ENCODE data around the gene IGFBP6.

Gene IGFBP6

DNA sequence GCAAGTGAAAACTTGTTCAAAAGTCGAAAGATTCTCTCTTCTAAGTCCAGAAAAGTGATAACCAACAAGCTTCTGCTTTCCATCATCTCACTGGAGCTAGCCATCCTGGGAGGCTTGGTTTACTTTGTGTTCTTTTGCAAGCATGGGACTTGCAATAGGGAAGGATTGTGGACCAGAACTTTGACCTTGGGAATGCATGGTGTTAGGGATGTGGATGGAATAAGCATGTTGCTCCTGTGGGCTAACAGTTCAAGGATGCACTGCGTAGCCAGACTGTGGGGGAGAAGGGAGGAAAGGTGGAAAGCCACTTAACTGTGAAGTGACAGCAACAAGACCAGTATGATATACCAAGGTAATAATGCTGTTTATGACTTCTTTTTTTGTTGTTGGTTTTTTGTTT, 34.4 kb downstream of the IGFBP6 start:
- Histone ChIP-seq H3K4me3 (no peak overlapping the region), H3K36me3 (ENCODE audit: insufficient read depth, low read length) (no peaks in the 10 kb centered on the region), H3K9me3 (ENCODE audit: low read depth, low read length) (no peaks in the 10 kb centered on the region), H3K9ac (ENCODE audit: insufficient read length) (no peak overlapping the region), H3K27ac (no peak overlapping the region)
- DNase-seq (ENCODE audit: low read depth, low spot score) = no peak
- TF ChIP-seq EZH2 (IDR thresholded peaks at IDR 0.05) (no peak), POLR2AphosphoS5 (IDR thresholded peaks at IDR 0.05; ENCODE audit: borderline replicate concordance, low read depth, low read length) (no peak), FOXP2 (optimal IDR thresholded peaks at IDR 0.05; ENCODE audit: control extremely low read depth, extremely low read length, insufficient read depth) (no peak)

DNA sequence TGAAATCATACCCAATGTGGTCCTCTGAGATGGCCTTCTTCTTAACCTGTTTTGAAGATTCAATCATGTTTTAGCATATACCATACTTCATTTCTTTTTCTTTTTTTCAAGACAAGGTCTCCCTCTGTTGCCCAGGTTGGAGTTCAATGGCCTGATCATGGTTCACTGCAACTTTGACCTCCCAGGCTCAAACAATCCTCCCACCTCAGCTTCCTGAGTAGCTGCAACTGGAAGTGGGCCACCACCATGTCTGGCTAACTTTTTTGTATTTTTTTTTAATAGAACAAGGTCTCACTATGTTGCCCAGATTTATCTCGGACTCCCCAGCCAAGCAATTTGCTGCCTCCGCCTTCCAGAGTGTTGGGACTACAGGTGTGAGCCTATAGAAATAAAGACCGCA, 36.3 kb downstream of the IGFBP6 start:
- H3K36me3 ChIP-seq (ENCODE audit: insufficient read depth, low read length) = no peaks in the 10 kb centered on the region
- TF ChIP-seq POLR2AphosphoS5 (IDR thresholded peaks at IDR 0.05; ENCODE audit: borderline replicate concordance, low read depth, low read length) (no peak), EZH2 (IDR thresholded peaks at IDR 0.05) (no peak), FOXP2 (optimal IDR thresholded peaks at IDR 0.05; ENCODE audit: control extremely low read depth, extremely low read length, insufficient read depth) (no peak)
- no peak for DNase-seq (ENCODE audit: low read depth, low spot score)
- H3K4me3 ChIP-seq = no peak overlapping the region
- H3K27ac ChIP-seq = no peak overlapping the region
- H3K9ac ChIP-seq (ENCODE audit: insufficient read length) = no peak overlapping the region
- no peaks in the 10 kb centered on the region for H3K9me3 ChIP-seq (ENCODE audit: low read depth, low read length)

DNA sequence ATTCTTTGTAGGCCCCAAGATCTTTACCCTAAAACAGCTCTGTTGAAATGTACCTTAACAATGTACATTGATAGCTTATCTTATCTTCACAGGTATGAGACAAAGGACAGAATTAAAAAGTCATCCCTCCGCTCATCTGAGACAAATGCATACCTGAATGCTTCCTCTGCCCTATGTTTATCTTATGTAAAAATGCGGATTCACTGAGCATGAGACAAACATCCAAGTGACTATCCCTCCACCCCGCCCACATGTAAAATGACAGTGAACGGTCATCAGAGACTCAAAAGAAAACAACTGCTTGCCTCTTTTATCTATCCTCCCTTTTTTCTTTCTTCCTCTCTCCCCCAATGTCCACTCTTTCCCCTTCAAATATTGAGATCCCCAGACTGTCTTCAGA, 45.9 kb downstream of the IGFBP6 start:
- Histone ChIP-seq H3K9me3 (ENCODE audit: low read depth, low read length) (no peaks in the 10 kb centered on the region), H3K9ac (ENCODE audit: insufficient read length) (no peak overlapping the region), H3K36me3 (ENCODE audit: insufficient read depth, low read length) (no peaks in the 10 kb centered on the region), H3K4me3 (no peak overlapping the region), H3K27ac (no peak overlapping the region)
- no peak for DNase-seq (ENCODE audit: low read depth, low spot score)
- TF ChIP-seq FOXP2 (optimal IDR thresholded peaks at IDR 0.05; ENCODE audit: control extremely low read depth, extremely low read length, insufficient read depth) (no peak), EZH2 (IDR thresholded peaks at IDR 0.05) (no peak), POLR2AphosphoS5 (IDR thresholded peaks at IDR 0.05; ENCODE audit: borderline replicate concordance, low read depth, low read length) (no peak)

DNA sequence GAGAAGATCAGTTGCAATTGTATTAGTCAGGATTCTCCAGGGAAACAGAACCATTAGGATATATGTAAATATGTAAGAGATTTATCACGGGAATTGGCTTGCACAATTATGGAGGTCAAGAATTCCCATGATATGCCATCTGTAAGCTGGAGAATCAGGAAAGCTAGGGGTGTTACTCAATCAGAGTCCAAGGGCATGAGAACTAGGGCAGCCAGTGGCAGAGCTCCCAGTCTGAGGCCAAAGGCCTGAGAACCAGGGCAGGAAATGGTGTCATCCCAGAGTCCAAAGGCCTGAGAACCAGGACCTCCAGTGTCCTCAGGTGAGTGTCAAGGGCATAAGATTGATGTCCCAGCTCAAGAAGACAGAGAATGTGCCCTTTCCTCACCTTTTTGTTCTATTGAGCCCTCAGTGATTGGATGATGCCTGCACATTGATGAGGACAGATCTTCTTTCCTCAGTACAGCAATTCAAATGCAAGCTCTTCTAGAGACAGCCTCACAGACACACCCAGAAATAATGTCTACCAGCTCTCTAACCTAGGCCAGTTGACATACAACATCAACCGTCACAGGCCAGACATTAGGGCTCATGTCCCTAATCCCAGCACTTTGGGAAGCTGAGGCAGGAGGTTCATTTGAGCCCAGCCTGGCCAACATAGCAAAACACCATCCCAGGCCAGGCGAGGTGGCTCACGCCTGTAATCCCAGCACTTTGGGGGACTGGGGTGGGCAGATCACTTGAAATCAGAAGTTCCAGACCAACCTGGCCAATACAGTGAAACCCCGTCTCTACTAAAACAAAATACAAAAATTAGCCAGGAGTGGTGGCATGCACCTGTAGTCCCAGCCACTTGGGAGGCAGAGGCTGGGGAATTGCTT, 48.2 kb downstream of the IGFBP6 start:
- no peak overlapping the region for H3K4me3 ChIP-seq
- no peak overlapping the region for H3K27ac ChIP-seq
- H3K9me3 ChIP-seq (ENCODE audit: low read depth, low read length) = no peaks in the 10 kb centered on the region
- DNase-seq (ENCODE audit: low read depth, low spot score) = no peak
- TF ChIP-seq FOXP2 (optimal IDR thresholded peaks at IDR 0.05; ENCODE audit: control extremely low read depth, extremely low read length, insufficient read depth) = no peak
- TF ChIP-seq EZH2 (IDR thresholded peaks at IDR 0.05) = no peak
- no peak for TF ChIP-seq POLR2AphosphoS5 (IDR thresholded peaks at IDR 0.05; ENCODE audit: borderline replicate concordance, low read depth, low read length)
- no peaks in the 10 kb centered on the region for H3K36me3 ChIP-seq (ENCODE audit: insufficient read depth, low read length)
- no peak overlapping the region for H3K9ac ChIP-seq (ENCODE audit: insufficient read length)

DNA sequence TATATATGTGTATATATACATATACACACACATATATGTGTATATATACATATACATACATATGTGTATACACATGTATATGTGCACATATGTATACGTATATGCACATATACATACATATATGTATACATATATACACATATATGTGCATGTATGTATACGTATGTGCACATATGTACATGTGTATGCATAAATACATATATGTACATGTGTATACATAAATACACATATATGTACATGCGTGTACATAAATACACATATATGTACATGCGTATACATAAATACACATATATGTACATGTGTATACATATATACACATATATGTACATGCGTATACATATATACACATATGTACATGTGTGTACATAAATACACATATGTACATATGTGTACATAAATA, 49.7 kb downstream of the IGFBP6 start:
- no peak overlapping the region for H3K9ac ChIP-seq (ENCODE audit: insufficient read length)
- DNase-seq (ENCODE audit: low read depth, low spot score) = no peak
- H3K9me3 ChIP-seq (ENCODE audit: low read depth, low read length) = no peaks in the 10 kb centered on the region
- H3K36me3 ChIP-seq (ENCODE audit: insufficient read depth, low read length) = no peaks in the 10 kb centered on the region
- H3K27ac ChIP-seq = no peak overlapping the region
- H3K4me3 ChIP-seq = no peak overlapping the region
- no peak for TF ChIP-seq POLR2AphosphoS5 (IDR thresholded peaks at IDR 0.05; ENCODE audit: borderline replicate concordance, low read depth, low read length)
- no peak for TF ChIP-seq EZH2 (IDR thresholded peaks at IDR 0.05)
- TF ChIP-seq FOXP2 (optimal IDR thresholded peaks at IDR 0.05; ENCODE audit: control extremely low read depth, extremely low read length, insufficient read depth) = no peak

DNA sequence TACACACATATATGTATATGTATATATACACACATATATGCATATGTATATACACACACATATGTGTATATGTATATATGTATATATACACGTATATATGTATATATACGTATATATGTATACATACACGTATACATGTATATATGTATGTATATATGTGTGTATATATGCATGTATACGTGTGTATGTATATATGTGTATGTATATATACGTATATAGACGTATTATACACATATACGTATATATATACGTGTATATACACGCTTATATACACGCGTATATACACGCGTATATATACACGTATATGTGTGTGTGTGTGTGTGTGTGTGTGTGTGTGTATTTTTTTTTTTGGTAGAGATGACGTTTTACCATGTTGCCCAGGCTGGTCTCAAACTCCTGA, 50.2 kb downstream of the IGFBP6 start:
- H3K36me3 ChIP-seq (ENCODE audit: insufficient read depth, low read length) = no peaks in the 10 kb centered on the region
- DNase-seq (ENCODE audit: low read depth, low spot score) = no peak
- no peaks in the 10 kb centered on the region for H3K9me3 ChIP-seq (ENCODE audit: low read depth, low read length)
- no peak overlapping the region for H3K27ac ChIP-seq
- H3K9ac ChIP-seq (ENCODE audit: insufficient read length) = no peak overlapping the region
- no peak for TF ChIP-seq POLR2AphosphoS5 (IDR thresholded peaks at IDR 0.05; ENCODE audit: borderline replicate concordance, low read depth, low read length)
- TF ChIP-seq EZH2 (IDR thresholded peaks at IDR 0.05) = no peak
- TF ChIP-seq FOXP2 (optimal IDR thresholded peaks at IDR 0.05; ENCODE audit: control extremely low read depth, extremely low read length, insufficient read depth) = no peak
- H3K4me3 ChIP-seq = no peak overlapping the region

DNA sequence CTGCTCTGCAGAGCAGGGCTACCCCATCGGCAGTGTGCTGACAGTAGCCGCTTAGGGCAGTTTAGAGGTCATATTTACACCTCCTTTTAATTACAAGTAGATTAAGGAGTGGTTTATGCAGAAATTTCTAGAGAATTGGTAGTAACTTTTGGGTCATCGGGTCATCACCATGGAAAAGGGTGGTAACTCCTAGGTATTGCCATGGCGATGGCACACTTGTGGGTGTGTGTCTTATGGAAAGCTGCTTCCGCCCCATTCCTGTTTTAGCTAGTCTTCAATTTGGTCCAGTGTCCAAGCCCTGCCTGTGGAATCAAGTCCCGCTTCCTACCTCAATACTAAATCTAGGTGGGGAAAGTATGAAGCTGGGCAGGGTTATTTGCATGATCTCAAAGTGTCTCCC, 53.6 kb downstream of the IGFBP6 start:
- H3K36me3 ChIP-seq (ENCODE audit: insufficient read depth, low read length) = no peaks in the 10 kb centered on the region
- no peak for DNase-seq (ENCODE audit: low read depth, low spot score)
- no peak for TF ChIP-seq POLR2AphosphoS5 (IDR thresholded peaks at IDR 0.05; ENCODE audit: borderline replicate concordance, low read depth, low read length)
- TF ChIP-seq FOXP2 (optimal IDR thresholded peaks at IDR 0.05; ENCODE audit: control extremely low read depth, extremely low read length, insufficient read depth) = no peak
- no peak for TF ChIP-seq EZH2 (IDR thresholded peaks at IDR 0.05)
- H3K27ac ChIP-seq = no peak overlapping the region
- H3K4me3 ChIP-seq = no peak overlapping the region
- H3K9me3 ChIP-seq (ENCODE audit: low read depth, low read length) = no peaks in the 10 kb centered on the region
- no peak overlapping the region for H3K9ac ChIP-seq (ENCODE audit: insufficient read length)

Data from SK-N-MC (cell line).